Mesendoderm (in vitro differentiated cells): Measurements from ENCODE around the gene WTAP. TPM values are rescaled to one million over a fixed set of nuclear protein-coding genes. Genes with fewer than 3 reads are reported as not detected.

Source experiments
- DNase-seq: peaks from one replicate; pipeline ENCODE4 v3.0.0; 2013
- H2AK5ac ChIP-seq: 2 replicates; pipeline ENCODE4 v1.6.1; 2013; ENCODE audit warnings: low read length, inconsistent platforms
- H2BK120ac ChIP-seq: 2 replicates; pipeline ENCODE4 v1.6.1; 2013; ENCODE audit warnings: low read depth, mild to moderate bottlenecking, low read length, moderate library complexity, mixed read lengths
- H2BK15ac ChIP-seq: replicated peaks from 2 replicates; pipeline ENCODE4 v1.6.1; 2013; ENCODE audit warnings: low read depth, mild to moderate bottlenecking, moderate library complexity
- H2BK5ac ChIP-seq: 2 replicates; pipeline ENCODE4 v1.6.1; 2013; ENCODE audit warnings: low read length, inconsistent platforms
- H3K18ac ChIP-seq: 2 replicates; pipeline ENCODE4 v1.6.1; 2013; ENCODE audit warnings: mild to moderate bottlenecking, low read length, mixed read lengths
- H3K23ac ChIP-seq: one replicate; pipeline ENCODE4 v1.6.1; 2013; ENCODE audit warnings: low read length
- H3K27ac ChIP-seq: 2 replicates; pipeline ENCODE4 v1.5.1; 2013; ENCODE audit warnings: low read depth, mild to moderate bottlenecking, inconsistent platforms, low read length, moderate library complexity
- H3K27me3 ChIP-seq: 2 replicates; pipeline ENCODE4 v1.6.1; 2013; ENCODE audit warnings: low read length, control low read depth, mild to moderate bottlenecking, inconsistent platforms; ENCODE audit not compliant: insufficient read depth, poor library complexity
- H3K36me3 ChIP-seq: 2 replicates; pipeline ENCODE4 v1.6.1; 2013; ENCODE audit warnings: low read length, inconsistent platforms; ENCODE audit not compliant: control insufficient read depth, insufficient read depth
- H3K4ac ChIP-seq: one replicate; pipeline ENCODE4 v1.6.1; 2013; ENCODE audit warnings: low read depth, mild to moderate bottlenecking, low read length, moderate library complexity
- H3K4me1 ChIP-seq: 2 replicates; pipeline ENCODE4 v1.6.1; 2013; ENCODE audit warnings: low read depth, low read length, inconsistent platforms; ENCODE audit not compliant: control insufficient read depth
- H3K4me2 ChIP-seq: 2 replicates; pipeline ENCODE4 v1.6.1; 2013; ENCODE audit warnings: low read length
- H3K4me3 ChIP-seq: 2 replicates; pipeline ENCODE4 v1.5.1; 2013; ENCODE audit warnings: mild to moderate bottlenecking, low read length
- H3K56ac ChIP-seq: one replicate; pipeline ENCODE4 v1.6.1; 2013; ENCODE audit warnings: low read length
- H3K79me1 ChIP-seq: 2 replicates; pipeline ENCODE4 v1.6.1; 2013; ENCODE audit warnings: low read length, inconsistent platforms
- H3K79me2 ChIP-seq: 2 replicates; pipeline ENCODE4 v1.6.1; 2013; ENCODE audit warnings: mild to moderate bottlenecking, low read length; ENCODE audit not compliant: control insufficient read depth, insufficient read depth
- H3K9ac ChIP-seq: 2 replicates; pipeline ENCODE4 v1.6.1; 2013; ENCODE audit warnings: low read length, inconsistent platforms
- H4K5ac ChIP-seq: one replicate; pipeline ENCODE4 v1.6.1; 2013; ENCODE audit warnings: low read length
- H4K8ac ChIP-seq: one replicate; pipeline ENCODE4 v1.6.1; 2013; ENCODE audit warnings: low read depth, mild to moderate bottlenecking, control low read depth, low read length, moderate library complexity
- WGBS: extraction: QIAGEN DNeasy Blood & Tissue Kit; methylation state at CpG from one replicate; pipeline ENCODE4 v1.1.7; 2013; ENCODE audit warnings: low lambda C conversion rate, missing lambda C conversion rate; ENCODE audit not compliant: insufficient coverage; ENCODE audit errors: extremely low coverage; 5-methylcytosine and 5-hydroxymethylcytosine counted together
- polyA plus RNA-seq, 2 experiments: library from polyadenylated mRNA; stranded (reverse); fragments of 200-250 nt; gene quantifications; one replicate each; pipeline ENCODE4 v1.2.3, GENCODE V29; 2013

WTAP gene
- 107 TPM for polyA plus RNA-seq (2013, experiment 1 of 2)
- polyA plus RNA-seq (2013, experiment 2 of 2): 107 TPM

- peak within 1 kb of the TSS; percentile 95 for H3K4ac ChIP-seq
- DNase-seq: peak; percentile 98
- H3K36me3 ChIP-seq: peaks cover 1% of the 10 kb centered on the region
- peak within 1 kb of the TSS; percentile 95 for H3K4me3 ChIP-seq
- H3K79me1 ChIP-seq: peaks cover 8% of the 10 kb centered on the region
- peak within 1 kb of the TSS; percentile 99 for H3K27ac ChIP-seq
- WGBS: no CpG with 5 or more reads among the region's 93 CpGs
- no peak within 1 kb of the TSS for H2AK5ac ChIP-seq
- H2BK5ac ChIP-seq: peak within 1 kb of the TSS; percentile 96
- H2BK15ac ChIP-seq: no peak within 1 kb of the TSS
- peak within 1 kb of the TSS; percentile 99 for H3K56ac ChIP-seq
- peak within 1 kb of the TSS; percentile 98 for H4K8ac ChIP-seq
- peak within 1 kb of the TSS; percentile 58 for H3K4me2 ChIP-seq
- no peaks in the 10 kb centered on the region for H3K27me3 ChIP-seq
- peak within 1 kb of the TSS; percentile 86 for H3K23ac ChIP-seq
- H3K9ac ChIP-seq: peak within 1 kb of the TSS; percentile 98
- peaks cover 65% of the 10 kb centered on the region for H3K79me2 ChIP-seq
- H4K5ac ChIP-seq: no peak within 1 kb of the TSS
- no peaks in the 10 kb centered on the region for H3K4me1 ChIP-seq
- H3K18ac ChIP-seq: peak within 1 kb of the TSS; percentile 99
- H2BK120ac ChIP-seq: peak within 1 kb of the TSS; percentile 30
Measured at GRCh38 chr6:159726918-159727716, at the start of gene WTAP. TSS of gene WTAP (plus strand) at chr6:159727506. CDS start at chr6:159736266, 8,760 bp downstream.

GRCh38 chr6:159677506-159678165 lies 49.7 kb upstream of the WTAP start:
- no peaks in the 10 kb centered on the region for H3K4me1 ChIP-seq
- no peak overlapping the region for H3K27ac ChIP-seq
- H2BK15ac ChIP-seq: no peak overlapping the region
- H2BK5ac ChIP-seq: no peak overlapping the region
- H3K9ac ChIP-seq: no peak overlapping the region
- H3K56ac ChIP-seq: no peak overlapping the region
- H2AK5ac ChIP-seq: no peak overlapping the region
- no peak overlapping the region for H3K23ac ChIP-seq
- no peaks in the 10 kb centered on the region for H3K27me3 ChIP-seq
- no peaks in the 10 kb centered on the region for H3K79me1 ChIP-seq
- H4K5ac ChIP-seq: no peak overlapping the region
- H3K36me3 ChIP-seq: peaks cover 2% of the 10 kb centered on the region
- H3K4me3 ChIP-seq: no peak overlapping the region
- no peak overlapping the region for H3K4ac ChIP-seq
- H4K8ac ChIP-seq: no peak overlapping the region
- H3K4me2 ChIP-seq: no peak overlapping the region
- H3K18ac ChIP-seq: no peak overlapping the region
- H2BK120ac ChIP-seq: no peak overlapping the region
- no peak for DNase-seq
- H3K79me2 ChIP-seq: no peaks in the 10 kb centered on the region
- no CpG with 5 or more reads among the region's 5 CpGs for WGBS

GRCh38 chr6:159678574-159678973 lies 48.7 kb upstream of the WTAP start:
- H3K18ac ChIP-seq: no peak overlapping the region
- H3K27me3 ChIP-seq: no peaks in the 10 kb centered on the region
- no peak overlapping the region for H3K56ac ChIP-seq
- no peak overlapping the region for H3K4ac ChIP-seq
- no peak overlapping the region for H3K4me3 ChIP-seq
- no CpG with 5 or more reads among the region's 3 CpGs for WGBS
- no peak overlapping the region for H3K23ac ChIP-seq
- no peak overlapping the region for H2BK5ac ChIP-seq
- no peak overlapping the region for H2BK15ac ChIP-seq
- no peak overlapping the region for H3K4me2 ChIP-seq
- DNase-seq: no peak
- H2AK5ac ChIP-seq: no peak overlapping the region
- H4K5ac ChIP-seq: no peak overlapping the region
- no peak overlapping the region for H3K27ac ChIP-seq
- no peak overlapping the region for H2BK120ac ChIP-seq
- no peaks in the 10 kb centered on the region for H3K4me1 ChIP-seq
- no peak overlapping the region for H4K8ac ChIP-seq
- H3K79me1 ChIP-seq: no peaks in the 10 kb centered on the region
- peaks cover 2% of the 10 kb centered on the region for H3K36me3 ChIP-seq
- H3K9ac ChIP-seq: no peak overlapping the region
- H3K79me2 ChIP-seq: no peaks in the 10 kb centered on the region

GRCh38 chr6:159679091-159680077 lies 47.9 kb upstream of the WTAP start:
- no peak overlapping the region for H3K4me2 ChIP-seq
- no peak overlapping the region for H2AK5ac ChIP-seq
- H3K4me1 ChIP-seq: no peaks in the 10 kb centered on the region
- no peak overlapping the region for H3K4me3 ChIP-seq
- H4K8ac ChIP-seq: no peak overlapping the region
- DNase-seq: no peak
- no peak overlapping the region for H3K27ac ChIP-seq
- H3K4ac ChIP-seq: no peak overlapping the region
- H2BK120ac ChIP-seq: no peak overlapping the region
- no peak overlapping the region for H3K23ac ChIP-seq
- no peaks in the 10 kb centered on the region for H3K79me2 ChIP-seq
- H2BK5ac ChIP-seq: no peak overlapping the region
- no peak overlapping the region for H3K56ac ChIP-seq
- no CpG with 5 or more reads among the region's 5 CpGs for WGBS
- H3K9ac ChIP-seq: no peak overlapping the region
- no peaks in the 10 kb centered on the region for H3K79me1 ChIP-seq
- peaks cover 2% of the 10 kb centered on the region for H3K36me3 ChIP-seq
- no peak overlapping the region for H2BK15ac ChIP-seq
- H3K27me3 ChIP-seq: no peaks in the 10 kb centered on the region
- H3K18ac ChIP-seq: no peak overlapping the region
- H4K5ac ChIP-seq: no peak overlapping the region

- Histone ChIP-seq H3K36me3 (peaks cover 3% of the 10 kb centered on the region), H2BK120ac (no peak overlapping the region), H3K9ac (no peak overlapping the region), H3K27me3 (no peaks in the 10 kb centered on the region), H3K27ac (no peak overlapping the region), H3K4me3 (no peak overlapping the region), H2AK5ac (no peak overlapping the region), H2BK15ac (no peak overlapping the region), H3K23ac (no peak overlapping the region), H3K79me1 (no peaks in the 10 kb centered on the region), H3K79me2 (no peaks in the 10 kb centered on the region), H3K18ac (no peak overlapping the region), H2BK5ac (no peak overlapping the region), H3K4me2 (no peak overlapping the region), H3K56ac (no peak overlapping the region), H4K8ac (no peak overlapping the region), H3K4me1 (no peaks in the 10 kb centered on the region), H4K5ac (no peak overlapping the region), H3K4ac (no peak overlapping the region)
- WGBS: no CpG with 5 or more reads among the region's 3 CpGs
- DNase-seq: no peak
Measured at GRCh38 chr6:159680104-159680503, 47.2 kb upstream of the WTAP start.
